HepG2 (cell line): ENCODE data around the gene LILRB2. TPM values are rescaled to one million over a fixed set of nuclear protein-coding genes. Genes with fewer than 3 reads are reported as not detected.

ENCODE experiments used
- GABPB1 ChIP-seq: IDR thresholded peaks from 2 replicates; pipeline ENCODE4 v1.6.1; 2016; ENCODE audit warnings: mild to moderate bottlenecking, missing genetic modification reagents, moderate library complexity, missing compliant biosample characterization
- HOXA3 ChIP-seq: sonication (generic); formaldehyde crosslinking; IDR thresholded peaks from 2 replicates; pipeline ENCODE4 v1.5.0; 2020; ENCODE audit warnings: missing genetic modification reagents
- MZF1 ChIP-seq: sonication (generic); formaldehyde crosslinking; IDR thresholded peaks from 2 replicates; pipeline ENCODE4 v1.8.1; 2023; ENCODE audit warnings: mild to moderate bottlenecking, missing genetic modification reagents, borderline replicate concordance
- NCOA2 ChIP-seq: sonication (generic); formaldehyde crosslinking; IDR thresholded peaks from 2 replicates; pipeline ENCODE4 v1.8.0; 2022; ENCODE audit warnings: inconsistent platforms
- POGK ChIP-seq: sonication (generic); formaldehyde crosslinking; conservative IDR thresholded peaks from 2 replicates; pipeline ENCODE4 v1.8.0; 2022; ENCODE audit warnings: mild to moderate bottlenecking, moderate library complexity, missing genetic modification reagents
- RXRB ChIP-seq: IDR thresholded peaks from 2 replicates; pipeline ENCODE4 v1.6.1; 2016; ENCODE audit warnings: borderline replicate concordance, missing genetic modification reagents, missing compliant biosample characterization
- SP5 ChIP-seq: IDR thresholded peaks from 2 replicates; pipeline ENCODE4 v1.6.1; 2016; ENCODE audit warnings: low read depth, borderline replicate concordance
- SUZ12 ChIP-seq: fragments of 150-350 bp; IDR thresholded peaks from 2 replicates; pipeline ENCODE4 v1.6.1; 2014; ENCODE audit warnings: low read depth, low read length
- TCF12 ChIP-seq, 2 experiments: fragments of 450-650 bp in 1 of 2; sonication (generic) in 1 of 2; formaldehyde crosslinking in 1 of 2; IDR thresholded peaks; 2 replicates each; pipeline versions ENCODE4 v1.6.1 to v1.8.0; 2017 to 2022; ENCODE audit warnings: antibody characterized with exemption in 1 of 2, mild to moderate bottlenecking in 1 of 2, missing genetic modification reagents in 1 of 2, moderate library complexity in 1 of 2
- USF2 ChIP-seq, 2 experiments: sonication (generic) in 1 of 2; formaldehyde crosslinking in 1 of 2; IDR thresholded peaks; 2 replicates each; pipeline versions ENCODE4 v1.5.1 to v1.6.1; 2011 to 2020; ENCODE audit warnings: borderline replicate concordance in 1 of 2, low read depth in 1 of 2, low read length in 1 of 2, mild to moderate bottlenecking in 1 of 2, missing genetic modification reagents in 1 of 2, moderate library complexity in 1 of 2
- ZEB1 ChIP-seq: IDR thresholded peaks from 2 replicates; pipeline ENCODE4 v1.6.1; 2012; ENCODE audit warnings: mild to moderate bottlenecking, low read depth, inconsistent platforms; ENCODE audit not compliant: insufficient replicate concordance
- ZFP1 ChIP-seq: IDR thresholded peaks from 2 replicates; pipeline ENCODE4 v1.6.1; 2016
- ZFP41 ChIP-seq: sonication (generic); formaldehyde crosslinking; IDR thresholded peaks from 2 replicates; pipeline ENCODE4 v1.4.0; 2020; ENCODE audit warnings: mild to moderate bottlenecking, missing genetic modification reagents, borderline replicate concordance
- ZFP90 ChIP-seq: sonication (generic); formaldehyde crosslinking; IDR thresholded peaks from 2 replicates; pipeline ENCODE4 v1.8.0; 2022; ENCODE audit warnings: missing genetic modification reagents, mild to moderate bottlenecking, inconsistent platforms, borderline replicate concordance
- ZNF24 ChIP-seq: fragments of 450-650 bp; IDR thresholded peaks from 2 replicates; pipeline ENCODE4 v1.6.1; 2017; ENCODE audit warnings: antibody characterized with exemption, mild to moderate bottlenecking
- ZNF510 ChIP-seq: sonication (generic); formaldehyde crosslinking; IDR thresholded peaks from 2 replicates; pipeline ENCODE4 v1.4.0; 2020; ENCODE audit warnings: low read depth, mild to moderate bottlenecking, missing genetic modification reagents
- ZNF556 ChIP-seq: sonication (generic); formaldehyde crosslinking; IDR thresholded peaks from 2 replicates; pipeline ENCODE4 v1.4.0; 2020; ENCODE audit warnings: mild to moderate bottlenecking, missing genetic modification reagents, borderline replicate concordance
- ZNF879 ChIP-seq: sonication (generic); formaldehyde crosslinking; IDR thresholded peaks from 2 replicates; pipeline ENCODE4 v1.8.1; 2023; ENCODE audit warnings: missing genetic modification reagents
- ZSCAN30 ChIP-seq: sonication (generic); formaldehyde crosslinking; IDR thresholded peaks from 2 replicates; pipeline ENCODE4 v1.5.0; 2020; ENCODE audit warnings: mild to moderate bottlenecking, missing genetic modification reagents
- polyA plus RNA-seq, 8 experiments: library from polyadenylated mRNA; depleted of rRNA in 3 of 8; stranded (reverse) in 7 of 8; unstranded in 1 of 8; fragments of >200 nt; fragmentation: Illumina TruSeq in 4 of 8; extraction: Trizol in 4 of 8; gene quantifications; 2 replicates each; pipeline versions ENCODE4 v1.2.1 to v1.2.3, GENCODE V29; 2011 to 2016; ENCODE audit warnings: low read depth in 4 of 8, missing spikeins in 1 of 8, mixed read lengths in 1 of 8; ENCODE audit not compliant: insufficient read depth in 1 of 8
- total RNA-seq, 5 experiments: library from RNA; depleted of rRNA; stranded (reverse); fragments of >200 nt; fragmentation: Illumina TruSeq; extraction: Trizol; gene quantifications; 2 replicates each; pipeline ENCODE4 v1.2.3, GENCODE V29; 2016; ENCODE audit warnings: low read depth in 1 of 5
- TF ChIP-seq, protein P1 (sequence below): sonication (generic); formaldehyde crosslinking; IDR thresholded peaks from 2 replicates; pipeline ENCODE4 v1.4.0; 2020; ENCODE audit warnings: missing genetic modification reagents, borderline replicate concordance
- TF ChIP-seq, protein P2 (sequence below): sonication (generic); formaldehyde crosslinking; IDR thresholded peaks from 2 replicates; pipeline ENCODE4 v1.4.0; 2020; ENCODE audit warnings: mild to moderate bottlenecking, missing genetic modification reagents

The LILRB2 gene
- total and polyA plus RNA-seq, 2 of the 13 experiments (the other 11 are each of a cell fraction or from before 2014, with no cell fraction given) = not detected

DNA sequence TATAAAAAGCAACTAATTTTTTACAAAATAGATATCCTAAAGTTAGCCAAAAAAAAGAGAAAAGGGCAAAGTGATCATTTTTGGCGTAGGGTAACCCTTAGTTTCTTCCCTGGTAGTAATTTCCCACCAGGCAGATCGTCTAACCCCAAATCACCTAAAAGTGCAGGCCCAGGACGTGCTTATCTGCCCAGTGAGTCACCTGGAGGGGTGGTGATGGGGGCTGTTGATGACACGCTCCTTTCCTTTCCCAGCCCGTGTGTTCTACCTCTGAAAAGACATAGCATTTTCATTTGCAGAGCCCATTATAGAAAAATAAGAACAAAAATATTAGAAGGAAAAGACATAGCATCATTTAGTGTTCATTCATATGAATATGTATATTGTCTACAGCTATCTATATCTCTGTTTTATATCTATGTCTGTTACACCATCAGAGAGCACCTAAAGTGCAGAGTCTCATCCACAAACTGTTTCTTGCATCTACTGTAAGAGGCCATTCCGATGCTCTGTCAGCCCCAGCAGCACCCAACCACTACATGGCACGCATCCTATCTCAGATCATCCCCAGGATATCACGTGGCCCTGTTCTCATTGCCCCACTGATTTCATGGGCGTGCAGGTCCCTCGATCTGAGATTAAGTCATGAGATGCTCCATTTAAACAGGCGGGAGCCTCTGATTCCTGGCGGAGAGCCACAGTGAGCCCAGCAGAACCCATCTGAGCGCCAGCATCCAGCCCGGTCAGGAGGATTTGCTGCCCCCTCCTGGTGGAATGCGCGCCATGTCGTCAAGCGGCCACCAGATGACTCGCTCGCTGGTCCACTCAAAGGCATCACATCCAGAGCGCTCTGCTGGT is 49.6 kb downstream of the LILRB2 start (continued):
- TF ChIP-seq MZF1 (CRISPR knock-in tag) (no peak), USF2 (IDR thresholded peaks at IDR 0.05; ENCODE audit: low read depth, low read length) (no peak), USF2 (CRISPR knock-in tag; IDR thresholded peaks at IDR 0.05; ENCODE audit: borderline replicate concordance) (no peak), HOXA3 (CRISPR knock-in tag) (0 out of 2 replicates have a peak, but pooled peaks have one; percentile 27), ZFP1 (0 out of 2 replicates have a peak, but pooled peaks have one; percentile 40), TCF12 (IDR thresholded peaks at IDR 0.05) (no peak), TCF12 (CRISPR knock-in tag; IDR thresholded peaks at IDR 0.05) (no peak), ZEB1 (peak; percentile 84), ZNF24 (no peak), RXRB (peak; percentile 56; the same call in 1 of the 2 replicates), POGK (CRISPR knock-in tag) (no peak), ZFP41 (CRISPR knock-in tag) (0 out of 2 replicates have a peak, but pooled peaks have one; percentile 27), GABPB1 (CRISPR knock-in tag) (peak; percentile 49; the same call in 1 of the 2 replicates), ZFP90 (CRISPR knock-in tag) (no peak), SP5 (CRISPR knock-in tag) (0 out of 2 replicates have a peak, but pooled peaks have one; percentile 36), ZNF556 (CRISPR knock-in tag) (no peak), NCOA2 (CRISPR knock-in tag) (no peak), ZNF510 (CRISPR knock-in tag) (no peak), ZNF879 (CRISPR knock-in tag) (no peak), ZSCAN30 (CRISPR knock-in tag) (no peak), SUZ12 (no peak)
- TF ChIP-seq, protein P1, sequence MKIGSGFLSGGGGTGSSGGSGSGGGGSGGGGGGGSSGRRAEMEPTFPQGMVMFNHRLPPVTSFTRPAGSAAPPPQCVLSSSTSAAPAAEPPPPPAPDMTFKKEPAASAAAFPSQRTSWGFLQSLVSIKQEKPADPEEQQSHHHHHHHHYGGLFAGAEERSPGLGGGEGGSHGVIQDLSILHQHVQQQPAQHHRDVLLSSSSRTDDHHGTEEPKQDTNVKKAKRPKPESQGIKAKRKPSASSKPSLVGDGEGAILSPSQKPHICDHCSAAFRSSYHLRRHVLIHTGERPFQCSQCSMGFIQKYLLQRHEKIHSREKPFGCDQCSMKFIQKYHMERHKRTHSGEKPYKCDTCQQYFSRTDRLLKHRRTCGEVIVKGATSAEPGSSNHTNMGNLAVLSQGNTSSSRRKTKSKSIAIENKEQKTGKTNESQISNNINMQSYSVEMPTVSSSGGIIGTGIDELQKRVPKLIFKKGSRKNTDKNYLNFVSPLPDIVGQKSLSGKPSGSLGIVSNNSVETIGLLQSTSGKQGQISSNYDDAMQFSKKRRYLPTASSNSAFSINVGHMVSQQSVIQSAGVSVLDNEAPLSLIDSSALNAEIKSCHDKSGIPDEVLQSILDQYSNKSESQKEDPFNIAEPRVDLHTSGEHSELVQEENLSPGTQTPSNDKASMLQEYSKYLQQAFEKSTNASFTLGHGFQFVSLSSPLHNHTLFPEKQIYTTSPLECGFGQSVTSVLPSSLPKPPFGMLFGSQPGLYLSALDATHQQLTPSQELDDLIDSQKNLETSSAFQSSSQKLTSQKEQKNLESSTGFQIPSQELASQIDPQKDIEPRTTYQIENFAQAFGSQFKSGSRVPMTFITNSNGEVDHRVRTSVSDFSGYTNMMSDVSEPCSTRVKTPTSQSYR (CRISPR knock-in tag) = no peak
- TF ChIP-seq, protein P2, sequence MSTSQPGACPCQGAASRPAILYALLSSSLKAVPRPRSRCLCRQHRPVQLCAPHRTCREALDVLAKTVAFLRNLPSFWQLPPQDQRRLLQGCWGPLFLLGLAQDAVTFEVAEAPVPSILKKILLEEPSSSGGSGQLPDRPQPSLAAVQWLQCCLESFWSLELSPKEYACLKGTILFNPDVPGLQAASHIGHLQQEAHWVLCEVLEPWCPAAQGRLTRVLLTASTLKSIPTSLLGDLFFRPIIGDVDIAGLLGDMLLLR (CRISPR knock-in tag) = no peak
